Measurements from ENCODE around the gene ACY1.

The ACY1 gene

GRCh38 chr3:51961011-51961410 is 22.3 kb upstream of the ACY1 start:
- TF ChIP-seq CTCF (IDR thresholded peaks at IDR 0.05; ENCODE audit: borderline replicate concordance, insufficient read depth, low read depth, low read length): no peak
- no peak overlapping the region for H3K4me3 ChIP-seq (ENCODE audit: low read depth, low read length)

- H3K4me3 ChIP-seq (ENCODE audit: low read depth, low read length): no peak overlapping the region
- no peak for TF ChIP-seq CTCF (IDR thresholded peaks at IDR 0.05; ENCODE audit: borderline replicate concordance, insufficient read depth, low read depth, low read length)
Measured at GRCh38 chr3:51961602-51962569, 21.4 kb upstream of the ACY1 start.

- TF ChIP-seq CTCF (IDR thresholded peaks at IDR 0.05; ENCODE audit: borderline replicate concordance, insufficient read depth, low read depth, low read length): no peak
- no peak overlapping the region for H3K4me3 ChIP-seq (ENCODE audit: low read depth, low read length)
Measured at GRCh38 chr3:51962854-51963530, 20.3 kb upstream of the ACY1 start.

GRCh38 chr3:51963951-51964451 is 19.3 kb upstream of the ACY1 start:
- no peak overlapping the region for H3K4me3 ChIP-seq (ENCODE audit: low read depth, low read length)
- no peak for TF ChIP-seq CTCF (IDR thresholded peaks at IDR 0.05; ENCODE audit: borderline replicate concordance, insufficient read depth, low read depth, low read length)

GRCh38 chr3:51964521-51964920 is 18.8 kb upstream of the ACY1 start:
- no peak overlapping the region for H3K4me3 ChIP-seq (ENCODE audit: low read depth, low read length)
- TF ChIP-seq CTCF (IDR thresholded peaks at IDR 0.05; ENCODE audit: borderline replicate concordance, insufficient read depth, low read depth, low read length): no peak

- no peak for TF ChIP-seq CTCF (IDR thresholded peaks at IDR 0.05; ENCODE audit: borderline replicate concordance, insufficient read depth, low read depth, low read length)
- H3K4me3 ChIP-seq (ENCODE audit: low read depth, low read length): no peak overlapping the region
Measured at GRCh38 chr3:51966016-51966415, 17.3 kb upstream of the ACY1 start.
